B cell (primary cell): ENCODE measurements around the gene SFTPB. TPM values are rescaled to one million over a fixed set of nuclear protein-coding genes. Genes with fewer than 3 reads are reported as not detected.

Experiments used
- ATAC-seq: fragments of 200-7000 bp; cut with Tn5 transposase; one replicate; pipeline ENCODE4 v1.10.0; 2021; ENCODE audit warnings: low read depth, mild to moderate bottlenecking, moderate number of reproducible peaks, moderate library complexity
- CTCF ChIA-PET: fragments of 350-600 bp; sonication (Branson Sonifier 250); formaldehyde crosslinking; loops from one replicate; lab custom pipeline; 2021; ENCODE audit warnings: antibody characterized with exemption, inconsistent platforms; lab: Charles Lee
- POLR2A ChIA-PET: fragments of 350-600 bp; sonication (Branson Sonifier 250); formaldehyde crosslinking; loops from one replicate; lab custom pipeline; 2021; ENCODE audit warnings: antibody characterized with exemption; lab: Charles Lee
- DNase-seq: peaks from one replicate; pipeline ENCODE4 v3.0.0; 2013
- H2AFZ ChIP-seq: 2 replicates; pipeline ENCODE4 v1.6.1; 2012; ENCODE audit warnings: mild to moderate bottlenecking, low read depth, low read length; ENCODE audit not compliant: insufficient read depth, poor library complexity, severe bottlenecking
- H3K27ac ChIP-seq, 2 donors: 1 replicate in 1 of 2; 2 replicates in 1 of 2; pipeline ENCODE4 v1.5.1; 2012 to 2013; ENCODE audit warnings: low read length in 2 of 2, mild to moderate bottlenecking in 2 of 2, moderate library complexity in 1 of 2
- H3K27me3 ChIP-seq, 4 experiments: fragments of 200-600 bp in 1 of 4; sonication (generic) in 1 of 4; replicated peaks in 1 of 4; 1 replicate in 2 of 4; 2 replicates in 2 of 4; pipeline versions ENCODE4 v1.6.1 to v1.7.0; 2013 to 2016; ENCODE audit warnings: low read length in 3 of 4, mild to moderate bottlenecking in 2 of 4, mixed read lengths in 1 of 4, moderate library complexity in 1 of 4; ENCODE audit not compliant: insufficient read depth in 4 of 4, control insufficient read depth in 3 of 4; ENCODE audit errors: control extremely low read depth in 1 of 4
- H3K36me3 ChIP-seq, 2 experiments: replicated peaks in 1 of 2; 1 replicate in 1 of 2; 2 replicates in 1 of 2; pipeline versions ENCODE4 v1.6.1 to v1.7.1; 2013; ENCODE audit warnings: low read length in 1 of 2; ENCODE audit not compliant: insufficient read depth in 2 of 2, control insufficient read depth in 1 of 2; ENCODE audit errors: control extremely low read depth in 1 of 2, extremely low read depth in 1 of 2
- H3K4me1 ChIP-seq, 2 donors: fragments of 200-600 bp in 1 of 2; sonication (generic) in 1 of 2; 1 replicate in 1 of 2; 2 replicates in 1 of 2; pipeline versions ENCODE4 v1.5.1 to v1.6.1; 2013 to 2017; ENCODE audit warnings: low read length in 2 of 2; ENCODE audit not compliant: control insufficient read depth in 2 of 2, insufficient read depth in 2 of 2
- H3K4me2 ChIP-seq: replicated peaks from 2 replicates; pipeline ENCODE3; 2012; ENCODE audit warnings: mild to moderate bottlenecking, low read depth, low read length; ENCODE audit not compliant: poor library complexity, severe bottlenecking
- H3K4me3 ChIP-seq, 5 experiments: fragments of 200-600 bp in 1 of 5; sonication (generic) in 1 of 5; 1 replicate in 3 of 5; 2 replicates in 2 of 5; pipeline versions ENCODE4 v1.5.1 to v1.7.0; 2011 to 2016; ENCODE audit warnings: low read length in 4 of 5, mild to moderate bottlenecking in 4 of 5, low read depth in 2 of 5, control low read depth in 1 of 5, moderate library complexity in 1 of 5; ENCODE audit not compliant: insufficient read depth in 1 of 5; ENCODE audit errors: control extremely low read depth in 1 of 5, extremely low read depth in 1 of 5
- H3K79me2 ChIP-seq: fragments of 200-600 bp; sonication (generic); one replicate; pipeline ENCODE4 v1.6.0; 2016; ENCODE audit warnings: low read length; ENCODE audit not compliant: control insufficient read depth, insufficient read depth
- H3K9ac ChIP-seq: fragments of 200-600 bp; sonication (generic); 2 replicates; pipeline ENCODE4 v1.6.1; 2017; ENCODE audit warnings: mild to moderate bottlenecking, low read length, moderate library complexity
- H3K9me3 ChIP-seq, 3 donors: one replicate each; pipeline versions ENCODE4 v1.6.1 to v1.7.1; 2013; ENCODE audit warnings: low read length in 2 of 3; ENCODE audit not compliant: control insufficient read depth in 2 of 3, insufficient read depth in 1 of 3; ENCODE audit errors: control extremely low read depth in 1 of 3
- H4K20me1 ChIP-seq: 2 replicates; pipeline ENCODE4 v1.6.0; 2012; ENCODE audit warnings: mild to moderate bottlenecking, low read length; ENCODE audit not compliant: insufficient read depth, control insufficient read depth, poor library complexity, severe bottlenecking
- H3K27ac Mint-ChIP-seq: one replicate; pipeline ENCODE4 v1.8.0; 2021; ENCODE audit warnings: mixed read lengths
- H3K27me3 Mint-ChIP-seq: one replicate; pipeline ENCODE4 v1.8.0; 2021; ENCODE audit warnings: mixed read lengths
- H3K4me1 Mint-ChIP-seq: one replicate; pipeline ENCODE4 v1.8.0; 2021; ENCODE audit warnings: mixed read lengths
- H3K4me3 Mint-ChIP-seq: one replicate; pipeline ENCODE4 v1.8.0; 2021; ENCODE audit warnings: mixed read lengths
- H3K9me3 Mint-ChIP-seq: one replicate; pipeline ENCODE4 v1.8.0; 2022; ENCODE audit warnings: mixed read lengths; ENCODE audit not compliant: insufficient read depth
- CTCF ChIP-seq: fragments of 200-600 bp; IDR thresholded peaks from one replicate; pipeline ENCODE4 v1.8.0; 2022; ENCODE audit warnings: antibody characterized with exemption, mild to moderate bottlenecking
- EZH2 ChIP-seq: IDR thresholded peaks from 2 replicates; pipeline ENCODE4 v1.6.1; 2012; ENCODE audit warnings: borderline replicate concordance, low read depth, mild to moderate bottlenecking, moderate library complexity, low read length; ENCODE audit not compliant: insufficient read depth, poor library complexity, severe bottlenecking
- WGBS: methylation state at CpG from one replicate; pipeline ENCODE4 v1.1.5; 2013; ENCODE audit warnings: missing lambda C conversion rate; ENCODE audit not compliant: insufficient coverage; 5-methylcytosine and 5-hydroxymethylcytosine counted together
- intact Hi-C: fragments of 100-400 bp; cut with micrococcal nuclease; formaldehyde crosslinking; loops from one replicate; pipeline ENCODE4 v1.10.0; 2022
- polyA plus RNA-seq: library from polyadenylated mRNA; depleted of rRNA; stranded (reverse); fragments of >200 nt; gene quantifications from 2 replicates; pipeline ENCODE4 v1.2.3, GENCODE V29; 2012
- total RNA-seq, 2 donors: library from RNA; stranded (reverse); fragments of 120-200 nt in 1 of 2; gene quantifications; 1 replicate in 1 of 2; 2 replicates in 1 of 2; pipeline versions ENCODE4 v1.2.3 to v1.2.4, GENCODE V29; 2013 to 2022

SFTPB gene
- total and polyA plus RNA-seq, 2 donors (not counting 1 experiment from before 2014, with no cell fraction given) = not detected

- CTCF ChIA-PET = interaction anchor here (0.5 to 8.8 kb wide), 5 partner anchors 15 to 444 kb away, joined by 4 to 134 read pairs (median 5); no protein-coding TSS in a partner anchor
- Histone ChIP-seq H3K9ac (no peak overlapping the region), H4K20me1 (no peaks in the 10 kb centered on the region), H3K9me3 (no peaks in the 10 kb centered on the region), H3K79me2 (no peaks in the 10 kb centered on the region), H3K27me3 (peaks cover 0 to 15% (median 2%) of the 10 kb centered on the region in 4 experiments), H3K27ac (no peak overlapping the region), H2AFZ (no peak overlapping the region), H3K4me3 (no peak overlapping the region), H3K4me1 (peaks cover 16% of the 10 kb centered on the region in 2 donors), H3K36me3 (no peaks in the 10 kb centered on the region), H3K4me2 (no peak overlapping the region)
- WGBS = 91% methylated on average over 17 of the region's 19 CpGs
- POLR2A ChIA-PET = no interaction called here
- Mint-ChIP-seq H3K4me3 (no peak overlapping the region), H3K9me3 (no peaks in the 10 kb centered on the region), H3K4me1 (peaks cover 14% of the 10 kb centered on the region), H3K27ac (no peak overlapping the region), H3K27me3 (peaks cover 37% of the 10 kb centered on the region)
- DNase-seq (no peak), ATAC-seq (no peak)
- no peak for TF ChIP-seq CTCF
- TF ChIP-seq EZH2 = no peak
- intact Hi-C loops = no loop called here
Measured at GRCh38 chr2:85710687-85711577, 42.9 kb upstream of the SFTPB start.

- no peak for ATAC-seq
- peaks cover 29% of the 10 kb centered on the region for H3K4me1 Mint-ChIP-seq
Measured at GRCh38 chr2:85709401-85709811, 41.4 kb upstream of the SFTPB start.

More at GRCh38 chr2:85709401-85709811, 41.4 kb upstream of the SFTPB start:
- H3K4me2 ChIP-seq = no peak overlapping the region
- H3K4me3 ChIP-seq = no peak overlapping the region
- H3K9ac ChIP-seq = no peak overlapping the region
- Mint-ChIP-seq H3K27me3 (peaks cover 31% of the 10 kb centered on the region), H3K9me3 (no peaks in the 10 kb centered on the region), H3K4me3 (no peak overlapping the region), H3K27ac (no peak overlapping the region)
- H3K36me3 ChIP-seq = no peaks in the 10 kb centered on the region
- no peak for TF ChIP-seq CTCF
- TF ChIP-seq EZH2 = no peak
- POLR2A ChIA-PET = no interaction called here
- H3K27ac ChIP-seq = no peak overlapping the region
- no peak overlapping the region for H2AFZ ChIP-seq
- H3K79me2 ChIP-seq = no peaks in the 10 kb centered on the region
- intact Hi-C loops = loop anchor here (10.0 kb wide), 1 partner anchor 175 kb away; the partner anchor contains the start of gene MAT2A
- DNase-seq = no peak
- WGBS = 45% methylated on average over 3 of the region's 4 CpGs
- no peaks in the 10 kb centered on the region for H4K20me1 ChIP-seq
- H3K9me3 ChIP-seq = no peaks in the 10 kb centered on the region
- H3K4me1 ChIP-seq = peaks cover 30% of the 10 kb centered on the region in 2 donors
- CTCF ChIA-PET = interaction anchor here (0.6 to 8.8 kb wide), 11 partner anchors 8 to 289 kb away, joined by 3 to 134 read pairs (median 3); partner anchors contain the start of gene GNLY
- peaks cover 0 to 15% (median 2%) of the 10 kb centered on the region in 4 experiments for H3K27me3 ChIP-seq
